Hepatocyte (in vitro differentiated cells): ENCODE results near the gene EIF5A2. TPM values are rescaled to one million over a fixed set of nuclear protein-coding genes. Genes with fewer than 3 reads are reported as not detected.

Source experiments
- DNase-seq: peaks from one replicate; pipeline ENCODE4 v3.0.0-alpha.2; 2016; ENCODE audit warnings: low spot score
- H2AFZ ChIP-seq: fragments of 200-600 bp; sonication (generic); 2 replicates; pipeline ENCODE4 v1.6.0; 2016; ENCODE audit warnings: antibody characterized with exemption, mild to moderate bottlenecking
- H3K27ac ChIP-seq: fragments of 200-600 bp; sonication (generic); 2 replicates; pipeline ENCODE4 v1.5.1; 2016; ENCODE audit warnings: mild to moderate bottlenecking
- H3K27me3 ChIP-seq: fragments of 200-600 bp; sonication (generic); 2 replicates; pipeline ENCODE4 v1.6.1; 2016
- H3K36me3 ChIP-seq: fragments of 200-600 bp; sonication (generic); replicated peaks from 2 replicates; pipeline ENCODE4 v1.5.1; 2016; ENCODE audit warnings: low read depth; ENCODE audit not compliant: insufficient read depth
- H3K4me1 ChIP-seq: fragments of 200-600 bp; sonication (generic); 2 replicates; pipeline ENCODE4 v1.5.1; 2016; ENCODE audit warnings: mild to moderate bottlenecking, moderate library complexity; ENCODE audit not compliant: insufficient read depth
- H3K4me2 ChIP-seq: fragments of 200-600 bp; sonication (generic); 2 replicates; pipeline ENCODE4 v1.6.0; 2016
- H3K4me3 ChIP-seq: fragments of 200-600 bp; sonication (generic); 2 replicates; pipeline ENCODE4 v1.5.1; 2016; ENCODE audit warnings: mild to moderate bottlenecking
- H3K79me2 ChIP-seq: fragments of 200-600 bp; sonication (generic); 2 replicates; pipeline ENCODE4 v1.6.0; 2017; ENCODE audit warnings: mild to moderate bottlenecking
- H3K9me2 ChIP-seq: fragments of 200-600 bp; sonication (generic); replicated peaks from 2 replicates; pipeline ENCODE4 v1.6.0; 2017; ENCODE audit warnings: mild to moderate bottlenecking; ENCODE audit not compliant: insufficient read depth
- H3K9me3 ChIP-seq: fragments of 200-600 bp; sonication (generic); 2 replicates; pipeline ENCODE4 v1.5.1; 2016; ENCODE audit warnings: low read depth, mild to moderate bottlenecking
- H4K20me1 ChIP-seq: fragments of 200-600 bp; sonication (generic); 2 replicates; pipeline ENCODE4 v1.6.0; 2016; ENCODE audit warnings: mild to moderate bottlenecking; ENCODE audit not compliant: insufficient read depth, poor library complexity, severe bottlenecking
- CTCF ChIP-seq: fragments of 200-600 bp; sonication (generic); IDR thresholded peaks from 2 replicates; pipeline ENCODE4 v1.5.1; 2016; ENCODE audit warnings: antibody characterized with exemption, mild to moderate bottlenecking; ENCODE audit not compliant: poor library complexity
- EZH2 ChIP-seq: fragments of 200-600 bp; sonication (generic); IDR thresholded peaks from 2 replicates; pipeline ENCODE4 v1.6.1; 2016; ENCODE audit warnings: antibody characterized with exemption, mild to moderate bottlenecking, borderline replicate concordance
- EZH2phosphoT487 ChIP-seq: fragments of 200-600 bp; sonication (generic); IDR thresholded peaks from one replicate; pipeline ENCODE4 v1.6.1; 2018; ENCODE audit warnings: antibody characterized with exemption, mild to moderate bottlenecking, low read depth, moderate library complexity; ENCODE audit not compliant: unreplicated experiment, severe bottlenecking
- WGBS: methylation state at CpG from one replicate; pipeline ENCODE4 v1.1.6; 2016; ENCODE audit warnings: low lambda C conversion rate; ENCODE audit errors: missing lambda C conversion rate; 5-methylcytosine and 5-hydroxymethylcytosine counted together
- polyA plus RNA-seq: library from polyadenylated mRNA; unstranded; fragments of >200 nt; fragmentation: Nextera tagmentation; extraction: Ambion mirVana; gene quantifications from 2 replicates; pipeline ENCODE4 v1.2.1, GENCODE V29; 2016
- total RNA-seq: library from RNA; depleted of rRNA; stranded (reverse); fragments of >200 nt; gene quantifications from 2 replicates; pipeline ENCODE4 v1.2.3, GENCODE V29; 2014

EIF5A2 gene
- total and polyA plus RNA-seq, 2 experiments from 2014 or later = 4.5 to 5.3 TPM

- under 1% methylated on average over 59 of the region's 59 CpGs for WGBS
Observed at GRCh38 chr3:170869645-170870593, 38.5 kb downstream of the EIF5A2 start, which contains the start of gene RPL22L1. Gene RPL22L1, minus strand, starts transcription at chr3:170870195. Its CDS starts 28 bp downstream, at chr3:170870167.

DNA sequence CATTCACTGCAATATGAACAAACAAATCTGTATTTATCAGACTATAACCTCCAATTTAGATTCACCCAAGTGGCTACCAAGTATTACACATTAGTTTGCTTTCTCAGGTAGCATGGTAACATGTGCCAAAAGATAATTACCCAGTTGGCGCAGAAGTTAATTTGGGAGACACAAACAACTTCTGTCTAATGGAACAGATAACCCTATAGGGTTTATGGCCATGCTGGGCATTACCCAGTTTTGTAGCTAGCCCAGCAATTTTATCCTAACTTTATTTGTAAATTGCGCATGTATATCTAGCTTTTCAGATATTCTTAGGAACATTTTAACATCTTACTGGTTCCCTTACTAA is 39.2 kb downstream of the EIF5A2 start:
- no peak for DNase-seq
- TF ChIP-seq EZH2 (no peak), EZH2phosphoT487 (no peak), CTCF (no peak)
- H2AFZ ChIP-seq = peak overlapping the region; percentile 43
- no peaks in the 10 kb centered on the region for H4K20me1 ChIP-seq
- 17% methylated on average over 2 of the region's 2 CpGs for WGBS
- peaks cover 19% of the 10 kb centered on the region for H3K79me2 ChIP-seq
- no peaks in the 10 kb centered on the region for H3K9me3 ChIP-seq
- peak overlapping the region; percentile 56 for H3K4me3 ChIP-seq
- H3K4me2 ChIP-seq = peak overlapping the region; percentile 86
- H3K36me3 ChIP-seq = no peaks in the 10 kb centered on the region
- peak overlapping the region; percentile 91 for H3K27ac ChIP-seq
- no peaks in the 10 kb centered on the region for H3K27me3 ChIP-seq
- peaks cover 8% of the 10 kb centered on the region for H3K4me1 ChIP-seq
- no peaks in the 10 kb centered on the region for H3K9me2 ChIP-seq

More at GRCh38 chr3:170869645-170870593, 38.5 kb downstream of the EIF5A2 start, which contains the start of gene RPL22L1:
- H3K79me2 ChIP-seq = peaks cover 19% of the 10 kb centered on the region
- peaks cover 8% of the 10 kb centered on the region for H3K4me1 ChIP-seq
- peak; percentile 96 for DNase-seq
- peak within 1 kb of the TSS; percentile 56 for H3K4me3 ChIP-seq
- peak within 1 kb of the TSS; percentile 43 for H2AFZ ChIP-seq
- H3K27me3 ChIP-seq = no peaks in the 10 kb centered on the region
- H3K36me3 ChIP-seq = no peaks in the 10 kb centered on the region
- H3K9me3 ChIP-seq = no peaks in the 10 kb centered on the region
- H3K9me2 ChIP-seq = no peaks in the 10 kb centered on the region
- H4K20me1 ChIP-seq = no peaks in the 10 kb centered on the region
- peak within 1 kb of the TSS; percentile 86 for H3K4me2 ChIP-seq
- TF ChIP-seq EZH2 (no peak), CTCF (peak; percentile 30)
- H3K27ac ChIP-seq = peak within 1 kb of the TSS; percentile 91

DNA sequence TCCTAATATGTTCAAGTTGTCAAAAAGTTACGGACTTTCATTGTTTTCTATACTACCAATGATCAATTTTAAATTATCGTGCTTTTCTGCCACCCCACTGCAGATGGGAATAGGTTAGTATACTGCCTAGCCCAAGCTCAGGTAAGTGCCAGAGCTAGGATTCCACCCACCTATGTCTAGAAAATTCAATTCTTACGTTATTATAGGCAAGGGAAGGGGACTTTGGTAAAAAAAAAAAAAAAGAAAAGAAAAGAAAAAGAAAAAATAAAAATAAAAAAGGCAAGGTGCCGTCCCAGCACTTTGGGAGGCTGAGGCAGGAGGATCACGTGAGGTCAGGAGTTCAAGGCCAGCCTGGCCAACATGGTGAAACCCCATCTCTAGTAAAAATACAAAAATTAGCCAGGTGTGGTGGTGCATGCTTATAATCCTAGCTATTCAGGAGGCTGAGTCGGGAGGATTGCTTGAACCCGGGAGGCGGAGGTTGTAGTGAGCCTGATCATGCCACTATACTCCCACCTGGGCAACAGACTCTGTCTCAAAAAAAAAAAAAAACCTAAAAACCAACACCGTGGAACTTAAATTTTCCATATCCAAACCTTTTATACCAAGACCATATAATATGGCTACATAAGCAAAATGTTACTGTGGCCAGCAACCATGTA is 39.7 kb downstream of the EIF5A2 start:
- no peaks in the 10 kb centered on the region for H3K9me2 ChIP-seq
- peak overlapping the region; percentile 56 for H3K4me3 ChIP-seq
- H3K9me3 ChIP-seq = no peaks in the 10 kb centered on the region
- 69% methylated on average over 9 of the region's 9 CpGs for WGBS
- H2AFZ ChIP-seq = no peak overlapping the region
- H3K4me1 ChIP-seq = peaks cover 8% of the 10 kb centered on the region
- H3K79me2 ChIP-seq = peaks cover 19% of the 10 kb centered on the region
- no peaks in the 10 kb centered on the region for H4K20me1 ChIP-seq
- TF ChIP-seq EZH2 = no peak
- DNase-seq = no peak
- no peaks in the 10 kb centered on the region for H3K27me3 ChIP-seq
- H3K27ac ChIP-seq = peak overlapping the region; percentile 91
- no peaks in the 10 kb centered on the region for H3K36me3 ChIP-seq
- peak overlapping the region; percentile 86 for H3K4me2 ChIP-seq
